ENCODE measurements around the gene NFYC.

GRCh38 chr1:40766017-40766416, 74.5 kb downstream of the NFYC start:
- TF ChIP-seq RXRA (IDR thresholded peaks at IDR 0.05; ENCODE audit: borderline replicate concordance, low read depth) (no peak), EZH2phosphoT487 (IDR thresholded peaks at IDR 0.05; ENCODE audit: borderline replicate concordance, low read depth) (no peak), YY1 (IDR thresholded peaks at IDR 0.05; ENCODE audit: low read depth) (no peak), USF2 (IDR thresholded peaks at IDR 0.05; ENCODE audit: borderline replicate concordance, low read depth, low read length) (no peak), SIN3A (IDR thresholded peaks at IDR 0.05; ENCODE audit: borderline replicate concordance, low read depth, low read length) (no peak), EP300 (IDR thresholded peaks at IDR 0.05; ENCODE audit: borderline replicate concordance in 1 of 2, low read depth in 1 of 2, low read length in 1 of 2) (no peak), GABPA (IDR thresholded peaks at IDR 0.05; ENCODE audit: low read depth) (no peak), POLR2AphosphoS5 (IDR thresholded peaks at IDR 0.05; ENCODE audit: low read depth, low read length) (no peak), JUND (IDR thresholded peaks at IDR 0.05) (no peak), TAF1 (IDR thresholded peaks at IDR 0.05; ENCODE audit: borderline replicate concordance, low read depth, low read length) (no peak), RCOR1 (IDR thresholded peaks at IDR 0.05; ENCODE audit: low read length) (0 out of 2 replicates have a peak, but pooled peaks have one; percentile 20)
- TF ChIP-seq, protein P1, sequence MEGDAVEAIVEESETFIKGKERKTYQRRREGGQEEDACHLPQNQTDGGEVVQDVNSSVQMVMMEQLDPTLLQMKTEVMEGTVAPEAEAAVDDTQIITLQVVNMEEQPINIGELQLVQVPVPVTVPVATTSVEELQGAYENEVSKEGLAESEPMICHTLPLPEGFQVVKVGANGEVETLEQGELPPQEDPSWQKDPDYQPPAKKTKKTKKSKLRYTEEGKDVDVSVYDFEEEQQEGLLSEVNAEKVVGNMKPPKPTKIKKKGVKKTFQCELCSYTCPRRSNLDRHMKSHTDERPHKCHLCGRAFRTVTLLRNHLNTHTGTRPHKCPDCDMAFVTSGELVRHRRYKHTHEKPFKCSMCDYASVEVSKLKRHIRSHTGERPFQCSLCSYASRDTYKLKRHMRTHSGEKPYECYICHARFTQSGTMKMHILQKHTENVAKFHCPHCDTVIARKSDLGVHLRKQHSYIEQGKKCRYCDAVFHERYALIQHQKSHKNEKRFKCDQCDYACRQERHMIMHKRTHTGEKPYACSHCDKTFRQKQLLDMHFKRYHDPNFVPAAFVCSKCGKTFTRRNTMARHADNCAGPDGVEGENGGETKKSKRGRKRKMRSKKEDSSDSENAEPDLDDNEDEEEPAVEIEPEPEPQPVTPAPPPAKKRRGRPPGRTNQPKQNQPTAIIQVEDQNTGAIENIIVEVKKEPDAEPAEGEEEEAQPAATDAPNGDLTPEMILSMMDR (IDR thresholded peaks at IDR 0.05): no peak
- TF ChIP-seq, protein P2, sequence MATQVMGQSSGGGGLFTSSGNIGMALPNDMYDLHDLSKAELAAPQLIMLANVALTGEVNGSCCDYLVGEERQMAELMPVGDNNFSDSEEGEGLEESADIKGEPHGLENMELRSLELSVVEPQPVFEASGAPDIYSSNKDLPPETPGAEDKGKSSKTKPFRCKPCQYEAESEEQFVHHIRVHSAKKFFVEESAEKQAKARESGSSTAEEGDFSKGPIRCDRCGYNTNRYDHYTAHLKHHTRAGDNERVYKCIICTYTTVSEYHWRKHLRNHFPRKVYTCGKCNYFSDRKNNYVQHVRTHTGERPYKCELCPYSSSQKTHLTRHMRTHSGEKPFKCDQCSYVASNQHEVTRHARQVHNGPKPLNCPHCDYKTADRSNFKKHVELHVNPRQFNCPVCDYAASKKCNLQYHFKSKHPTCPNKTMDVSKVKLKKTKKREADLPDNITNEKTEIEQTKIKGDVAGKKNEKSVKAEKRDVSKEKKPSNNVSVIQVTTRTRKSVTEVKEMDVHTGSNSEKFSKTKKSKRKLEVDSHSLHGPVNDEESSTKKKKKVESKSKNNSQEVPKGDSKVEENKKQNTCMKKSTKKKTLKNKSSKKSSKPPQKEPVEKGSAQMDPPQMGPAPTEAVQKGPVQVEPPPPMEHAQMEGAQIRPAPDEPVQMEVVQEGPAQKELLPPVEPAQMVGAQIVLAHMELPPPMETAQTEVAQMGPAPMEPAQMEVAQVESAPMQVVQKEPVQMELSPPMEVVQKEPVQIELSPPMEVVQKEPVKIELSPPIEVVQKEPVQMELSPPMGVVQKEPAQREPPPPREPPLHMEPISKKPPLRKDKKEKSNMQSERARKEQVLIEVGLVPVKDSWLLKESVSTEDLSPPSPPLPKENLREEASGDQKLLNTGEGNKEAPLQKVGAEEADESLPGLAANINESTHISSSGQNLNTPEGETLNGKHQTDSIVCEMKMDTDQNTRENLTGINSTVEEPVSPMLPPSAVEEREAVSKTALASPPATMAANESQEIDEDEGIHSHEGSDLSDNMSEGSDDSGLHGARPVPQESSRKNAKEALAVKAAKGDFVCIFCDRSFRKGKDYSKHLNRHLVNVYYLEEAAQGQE (IDR thresholded peaks at IDR 0.05; ENCODE audit: low read depth, low read length): no peak

Data from SK-N-SH (cell line).